COLO668 (cell line): ENCODE results near the gene FXYD7.

Source experiments
- DNase-seq: peaks from one replicate; lab custom pipeline; 2025; ENCODE audit not compliant: unreplicated experiment; lab: John Stamatoyannopoulos, UW

FXYD7 gene

DNA sequence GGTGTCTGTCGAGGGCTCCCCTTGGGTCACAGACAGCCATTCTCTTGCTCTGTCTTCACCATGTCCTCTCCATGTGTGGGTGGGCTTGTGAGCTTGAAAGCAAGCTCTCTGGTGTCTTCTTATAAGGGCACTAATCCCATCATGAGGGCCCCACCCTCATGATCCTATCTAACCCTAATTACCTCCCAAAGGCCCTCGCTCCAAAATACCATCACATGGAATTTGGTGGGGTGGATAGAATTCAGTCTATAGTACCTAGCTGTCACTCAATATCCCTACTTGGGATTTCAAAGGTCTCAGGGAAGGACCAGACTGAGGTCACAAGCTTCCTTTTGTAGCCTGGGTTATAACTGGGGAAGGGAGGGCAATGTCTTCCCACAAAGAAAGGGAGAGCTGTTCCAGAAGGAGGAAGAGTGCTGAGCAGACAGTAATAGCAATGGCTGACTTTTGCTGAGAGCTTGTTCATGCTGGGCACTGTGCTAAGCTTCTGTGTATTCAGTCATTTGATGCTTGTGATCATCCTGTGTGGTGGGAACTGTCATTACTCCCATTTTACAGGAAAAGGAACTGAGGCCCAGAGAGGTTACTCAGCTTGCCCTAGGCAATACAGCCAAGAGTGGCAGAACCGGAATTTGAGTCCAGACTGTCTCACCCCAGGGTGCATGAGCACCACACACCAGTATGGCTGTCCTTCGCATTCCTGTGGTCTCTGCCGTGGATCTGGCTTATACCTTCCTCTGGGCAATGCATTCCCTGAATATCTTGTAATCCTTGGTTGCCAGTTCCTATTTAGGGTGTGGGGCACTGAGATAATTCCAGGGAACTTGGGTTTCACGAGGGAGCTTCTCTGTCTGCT, 19.6 kb downstream of the FXYD7 start:
- no peak for DNase-seq

DNA sequence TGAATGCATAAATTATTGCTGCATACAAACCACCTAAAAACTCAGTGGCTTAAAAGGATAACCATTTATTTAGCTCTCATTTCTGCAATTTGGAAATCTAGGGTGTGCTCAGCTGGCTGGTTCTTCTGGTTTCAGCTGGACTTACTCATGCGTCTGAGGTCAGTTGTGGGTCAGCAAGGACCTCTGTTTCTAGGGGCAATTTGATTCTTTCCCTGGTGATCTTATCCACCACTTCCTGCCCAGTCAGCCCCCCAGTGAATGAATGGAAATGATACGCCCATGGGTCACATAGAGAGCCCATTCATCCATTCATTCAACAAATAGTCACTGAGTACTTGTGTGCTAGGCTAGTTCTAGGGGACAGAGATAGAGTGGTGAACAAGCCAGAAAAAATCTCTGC, 21.4 kb downstream of the FXYD7 start:
- DNase-seq = no peak

DNA sequence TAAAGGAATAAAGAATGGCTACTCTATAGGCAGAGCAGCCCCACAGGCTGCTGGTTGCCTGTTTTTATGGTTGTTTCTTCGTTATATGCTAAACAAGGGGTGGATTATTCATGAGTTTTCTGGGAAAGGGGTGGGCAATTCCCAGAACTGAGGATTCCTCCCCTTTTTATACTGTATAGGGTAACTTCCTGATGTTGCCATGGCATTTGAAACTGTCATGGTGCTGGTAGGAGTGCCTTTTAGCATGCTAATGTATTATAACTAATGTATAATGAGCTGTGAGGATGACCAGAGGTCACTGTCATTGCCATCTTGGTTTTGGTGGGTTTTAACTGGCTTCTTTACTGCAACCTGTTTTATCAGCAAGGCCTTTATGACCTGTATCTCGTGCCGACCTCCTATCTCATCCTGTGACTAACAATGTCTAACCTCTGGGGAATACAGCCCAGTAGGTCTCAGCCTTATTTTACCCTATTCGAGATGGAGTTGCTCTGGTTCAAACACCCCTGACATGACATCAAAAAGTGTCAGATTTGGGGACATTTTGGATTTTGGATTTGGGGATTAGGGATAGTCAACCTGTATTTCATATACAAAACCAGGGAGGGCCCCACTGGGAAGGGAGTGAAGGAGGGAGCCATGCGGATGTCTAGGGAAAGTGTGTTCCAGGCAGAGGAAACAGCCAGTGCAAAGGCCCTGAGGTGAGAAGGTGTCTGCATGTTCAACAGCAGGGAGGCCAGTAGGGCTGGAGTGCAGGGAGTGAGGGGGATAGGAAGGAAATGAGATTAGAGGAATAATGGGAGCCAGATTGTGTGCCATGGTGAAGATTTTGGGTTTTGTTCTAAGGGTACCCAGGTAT, 22.4 kb downstream of the FXYD7 start:
- no peak for DNase-seq

DNA sequence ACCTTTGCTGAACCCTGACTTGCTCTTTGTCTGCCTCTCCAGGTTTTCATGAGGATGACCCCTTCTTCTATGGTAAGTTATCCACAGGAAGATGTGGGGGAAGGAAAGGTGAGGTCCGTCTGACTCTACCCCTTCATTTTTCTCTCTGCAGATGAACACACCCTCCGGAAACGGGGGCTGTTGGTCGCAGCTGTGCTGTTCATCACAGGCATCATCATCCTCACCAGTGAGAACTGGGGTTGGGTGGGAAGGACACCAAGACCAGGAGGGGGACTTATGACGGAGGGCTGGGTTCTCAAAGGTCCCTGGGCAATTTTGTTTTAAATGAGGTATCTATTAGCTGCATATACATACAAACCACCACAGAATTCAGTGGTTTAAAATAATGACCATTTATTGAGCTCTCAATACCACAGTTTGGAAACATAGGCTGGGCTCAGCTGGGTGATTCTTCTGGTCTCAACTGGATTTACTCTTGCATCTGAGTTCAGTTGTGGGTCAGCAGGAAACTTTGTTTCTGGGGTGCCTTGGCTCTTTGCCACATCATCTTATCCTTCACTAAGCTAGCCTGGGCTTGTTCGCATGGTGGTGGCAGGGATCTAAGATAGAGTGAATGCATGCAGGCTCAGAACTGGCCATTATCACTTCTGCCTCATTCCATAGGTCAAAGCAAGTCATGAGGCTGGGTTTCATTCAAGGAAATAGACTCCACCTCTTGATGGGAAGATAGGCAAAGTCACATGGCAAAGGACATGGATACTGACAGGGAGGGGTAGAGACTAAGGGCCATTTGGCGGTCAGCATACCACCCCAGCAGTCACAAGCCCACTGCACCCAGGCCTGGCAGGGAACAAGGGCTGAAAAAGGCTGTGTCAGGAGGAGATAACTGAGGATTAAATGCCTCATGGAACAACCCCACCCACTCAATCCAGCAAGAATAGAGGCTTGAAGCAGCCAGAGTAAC, 23.3 kb downstream of the FXYD7 start:
- no peak for DNase-seq

DNA sequence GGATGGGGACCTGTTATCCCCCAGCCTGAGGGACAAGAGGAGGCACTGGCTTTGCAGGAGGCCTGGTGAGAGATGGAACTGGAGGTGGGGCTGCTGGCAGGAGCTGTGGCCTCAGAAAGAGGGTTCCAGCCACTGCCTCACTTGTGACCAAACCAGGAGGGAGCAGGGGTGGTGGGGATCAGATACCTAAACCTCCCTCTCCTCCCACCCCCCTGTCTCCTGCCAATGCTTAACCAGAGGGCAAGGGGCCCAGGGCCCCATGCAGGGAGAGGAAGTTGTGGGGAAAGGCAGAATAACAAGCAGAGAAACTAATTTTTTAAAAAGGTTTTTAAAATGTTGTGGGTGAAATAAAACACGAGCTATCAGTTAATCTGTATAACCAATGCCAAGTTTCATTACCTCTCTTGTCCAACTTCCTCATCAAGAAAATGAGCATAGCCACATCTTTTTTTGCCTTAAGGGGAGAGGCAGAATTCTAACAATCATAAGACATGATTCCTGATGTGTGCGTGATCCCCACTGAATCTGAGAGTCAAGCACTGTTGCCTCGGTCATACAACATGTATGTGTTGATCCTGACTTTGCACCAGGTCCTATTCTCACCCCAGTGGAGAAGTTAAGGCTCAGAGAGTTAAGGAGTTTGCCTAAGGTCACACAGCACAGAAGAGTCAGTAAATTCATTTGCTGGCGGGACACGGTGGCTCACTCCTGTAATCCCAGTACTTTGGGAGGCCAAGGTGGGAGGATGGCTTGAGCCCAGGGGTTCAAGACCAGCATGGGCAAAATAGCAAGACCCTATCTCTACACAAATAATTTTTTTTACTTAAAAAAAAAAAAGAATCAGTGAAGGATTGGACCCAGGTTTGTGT, 24.4 kb downstream of the FXYD7 start:
- DNase-seq = no peak

DNA sequence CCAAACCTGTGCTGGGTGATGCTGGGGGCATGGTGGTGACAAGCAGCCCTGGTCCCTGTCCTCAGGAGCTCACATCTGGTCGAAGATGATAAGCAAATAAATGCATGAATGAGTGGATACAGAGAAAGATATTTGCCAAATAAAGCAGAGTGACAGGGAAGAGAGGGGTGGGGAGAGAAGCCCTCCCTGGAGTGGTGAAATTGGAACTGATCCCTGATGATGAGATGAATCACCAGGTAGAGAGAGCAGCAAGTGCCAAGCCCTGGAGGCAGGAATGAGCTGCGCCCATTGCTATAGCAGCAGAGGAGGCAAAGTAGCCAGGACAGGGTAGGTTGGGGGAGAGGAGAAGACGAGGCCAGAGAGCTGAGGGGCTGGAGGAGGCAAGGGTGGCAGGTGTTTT, 25.1 kb downstream of the FXYD7 start:
- peak; percentile 3 for DNase-seq

DNA sequence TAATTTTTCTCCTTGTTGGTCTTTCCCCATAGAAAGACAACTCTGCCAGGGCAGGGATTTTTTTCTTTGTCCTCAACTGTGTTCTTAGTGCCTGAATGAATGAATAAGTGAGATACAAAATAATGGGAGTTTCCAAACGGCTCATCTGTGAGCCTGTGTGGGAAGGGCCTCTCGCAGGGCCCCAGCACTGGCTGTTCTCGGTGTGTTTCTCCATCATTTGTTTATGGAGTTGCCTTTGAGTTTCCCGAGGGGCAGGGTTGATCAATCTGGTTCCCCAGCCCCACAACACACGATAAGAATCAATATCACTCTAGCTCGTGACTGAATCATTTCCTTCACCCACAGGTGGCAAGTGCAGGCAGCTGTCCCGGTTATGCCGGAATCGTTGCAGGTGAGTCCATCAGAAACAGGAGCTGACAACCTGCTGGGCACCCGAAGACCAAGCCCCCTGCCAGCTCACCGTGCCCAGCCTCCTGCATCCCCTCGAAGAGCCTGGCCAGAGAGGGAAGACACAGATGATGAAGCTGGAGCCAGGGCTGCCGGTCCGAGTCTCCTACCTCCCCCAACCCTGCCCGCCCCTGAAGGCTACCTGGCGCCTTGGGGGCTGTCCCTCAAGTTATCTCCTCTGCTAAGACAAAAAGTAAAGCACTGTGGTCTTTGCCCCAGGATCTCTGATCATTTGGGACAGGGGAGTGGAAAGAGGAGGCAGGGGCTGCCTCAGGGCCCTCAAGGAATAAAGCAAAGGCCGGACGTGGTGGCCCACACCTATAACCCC, 26.4 kb downstream of the FXYD7 start:
- DNase-seq = no peak

DNA sequence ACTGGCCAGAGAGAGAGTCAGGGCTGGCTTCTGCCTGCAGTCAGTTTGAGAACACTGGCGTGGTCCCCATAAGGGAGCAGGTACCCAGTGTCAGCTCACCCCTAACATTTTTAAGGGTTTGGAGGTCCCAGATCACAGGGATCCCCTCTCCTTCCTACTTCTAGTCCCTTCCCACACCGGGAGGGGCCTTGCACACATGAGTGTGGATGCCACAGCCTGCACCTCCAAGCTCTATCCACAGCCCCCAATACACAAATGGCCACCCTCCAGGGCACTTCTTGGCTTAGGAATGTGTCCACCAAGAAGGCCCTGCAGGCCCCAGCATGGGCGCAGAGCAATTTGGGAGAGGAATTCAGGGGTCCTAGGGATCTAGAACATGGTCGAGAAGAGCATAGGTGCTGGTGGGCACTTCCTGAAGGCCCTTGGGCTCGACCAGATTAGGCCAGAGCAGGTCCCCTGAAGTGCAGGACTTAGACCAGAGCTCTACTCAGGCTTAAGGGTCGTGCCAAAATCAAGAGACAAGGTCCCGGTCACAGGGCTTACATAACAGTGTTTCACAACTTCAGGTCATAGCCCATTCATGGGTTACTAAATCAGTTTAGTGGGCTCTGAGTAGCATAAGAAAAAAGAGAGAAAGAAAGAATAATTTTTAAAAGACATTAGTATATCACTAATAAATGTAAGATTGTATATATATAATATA, 27.5 kb downstream of the FXYD7 start:
- no peak for DNase-seq

DNA sequence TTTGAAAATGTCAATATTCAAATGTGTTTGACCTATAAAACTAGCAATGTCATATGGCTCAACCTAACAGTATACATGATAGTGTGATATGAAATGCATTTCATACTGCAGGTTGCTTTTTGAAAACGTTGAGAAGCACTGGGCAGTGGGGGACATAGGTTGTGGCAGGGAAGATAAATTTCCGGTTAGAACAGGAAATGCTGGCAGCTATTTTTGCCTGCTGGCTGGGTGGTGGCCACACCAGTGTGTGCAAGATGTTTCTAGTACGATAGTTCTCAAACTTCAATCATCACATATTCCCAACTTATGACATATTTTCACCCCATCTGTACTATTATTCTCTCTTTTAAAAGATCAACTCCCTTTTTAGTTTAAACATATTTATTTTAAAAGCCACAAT, 28.7 kb downstream of the FXYD7 start:
- no peak for DNase-seq

DNA sequence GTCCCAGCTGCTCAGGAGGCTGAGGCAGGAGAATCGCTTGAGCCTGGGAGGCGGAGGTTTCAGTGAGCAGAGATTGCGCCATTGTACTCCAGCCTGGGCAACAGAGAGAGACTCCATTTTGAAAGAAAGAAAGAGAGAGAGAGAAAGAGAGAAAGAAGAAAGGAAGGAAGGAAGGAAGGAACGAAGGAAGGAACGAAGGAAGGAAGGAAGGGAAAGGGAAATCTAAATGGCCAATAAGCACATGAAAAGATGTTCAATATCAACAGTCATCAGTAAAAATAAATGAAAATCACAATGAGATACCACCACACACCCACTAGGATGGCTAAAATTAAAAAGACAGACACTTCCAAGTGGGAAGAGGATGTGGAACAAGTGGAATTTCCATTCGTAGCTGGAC, 31.2 kb downstream of the FXYD7 start:
- DNase-seq = no peak

DNA sequence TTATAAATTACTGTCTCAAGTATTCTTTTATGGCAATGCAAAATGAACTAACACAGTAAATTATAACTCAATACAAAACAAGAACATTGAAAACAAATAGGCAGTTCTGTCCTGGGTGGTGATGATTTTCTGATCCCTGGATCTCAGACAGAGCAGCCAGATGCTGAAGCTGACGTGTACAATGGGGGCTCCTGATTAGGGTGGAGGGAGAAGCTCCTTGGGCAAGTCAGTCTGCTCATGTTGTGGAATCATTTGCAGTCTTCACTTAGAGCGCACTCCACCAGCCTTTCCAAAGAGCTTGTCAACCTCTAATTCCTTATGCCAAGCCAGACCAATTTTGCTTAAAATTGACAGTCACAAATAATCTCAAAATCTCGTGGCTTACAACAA, 33.1 kb downstream of the FXYD7 start:
- DNase-seq = no peak

DNA sequence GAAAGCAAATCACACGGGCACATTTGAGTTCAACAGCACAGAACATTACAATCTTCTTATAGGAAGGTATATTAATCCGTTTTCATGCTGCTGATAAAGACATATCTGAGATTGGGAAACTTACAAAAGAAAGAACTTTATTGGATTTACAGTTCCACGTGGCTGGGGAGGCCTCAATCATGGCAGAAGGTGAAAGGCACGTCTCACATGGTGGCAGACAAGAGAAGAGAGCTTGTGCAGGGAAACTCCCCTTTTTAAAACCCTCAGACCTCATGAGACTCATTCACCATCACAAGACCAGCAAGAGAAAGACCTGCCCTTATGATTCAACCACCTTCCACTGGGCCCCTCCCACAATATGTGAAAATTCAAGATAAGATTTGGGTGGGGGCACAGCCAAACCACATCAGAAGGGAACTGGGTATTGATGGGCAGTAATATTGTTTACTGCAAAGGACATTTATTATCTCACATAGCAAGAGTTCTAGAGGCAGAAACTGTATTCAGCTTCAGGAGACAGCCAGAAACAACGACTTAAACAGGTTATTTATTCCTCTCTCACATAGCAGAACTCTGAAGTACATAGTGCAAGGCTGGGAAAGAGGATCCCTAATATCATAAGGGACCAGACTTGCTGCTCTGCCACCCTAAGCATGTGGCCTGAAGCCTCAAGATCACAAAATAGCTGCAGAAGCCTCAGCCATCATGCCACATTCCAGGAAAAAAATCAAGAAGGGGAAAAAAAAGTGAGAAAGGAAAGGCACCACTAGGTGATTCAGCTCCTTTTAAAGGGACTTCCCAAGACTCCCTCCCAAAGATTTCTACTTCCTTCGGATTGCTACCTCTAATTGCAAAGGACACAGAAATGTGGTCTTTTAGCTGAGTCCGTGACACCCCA, 34.6 kb downstream of the FXYD7 start:
- DNase-seq = no peak

DNA sequence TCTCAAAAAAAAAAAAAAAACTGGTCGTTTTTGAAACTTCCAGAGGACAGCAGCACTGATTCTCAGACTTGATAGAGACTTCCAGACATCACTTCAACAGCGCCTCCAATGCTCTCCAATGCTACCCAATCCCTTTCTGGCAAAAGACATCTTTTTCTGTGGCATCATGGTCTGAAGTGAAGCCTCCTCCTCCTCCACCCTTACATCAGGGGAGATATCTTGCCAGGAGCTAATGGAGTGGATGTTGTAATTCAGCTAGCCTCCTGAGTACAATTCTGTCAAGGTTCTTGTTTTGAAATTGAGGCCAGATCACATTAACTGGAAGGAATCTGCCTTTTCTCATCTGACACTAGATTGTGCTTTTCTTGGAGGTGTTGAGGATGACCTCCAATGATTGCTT, 35.6 kb downstream of the FXYD7 start:
- DNase-seq = no peak

DNA sequence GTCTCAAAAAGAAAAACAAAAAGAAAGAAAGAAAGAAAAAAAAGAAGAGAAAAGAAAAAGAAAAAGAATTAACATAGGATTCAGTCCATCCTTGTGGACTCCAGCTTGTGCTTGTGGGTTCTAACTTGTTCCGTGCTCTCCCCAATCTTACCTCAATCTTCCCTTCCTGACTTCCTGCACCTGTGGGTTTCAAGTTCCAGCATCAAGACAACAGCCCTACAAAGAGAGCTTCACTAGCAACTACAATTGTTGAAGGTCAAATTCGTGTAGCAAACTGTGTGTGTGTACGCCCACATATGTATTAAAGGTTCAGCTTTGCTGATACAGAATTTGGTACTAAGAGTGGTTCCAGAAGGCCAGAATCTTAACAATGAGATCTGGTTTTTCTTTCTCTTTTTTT, 36.8 kb downstream of the FXYD7 start:
- no peak for DNase-seq

DNA sequence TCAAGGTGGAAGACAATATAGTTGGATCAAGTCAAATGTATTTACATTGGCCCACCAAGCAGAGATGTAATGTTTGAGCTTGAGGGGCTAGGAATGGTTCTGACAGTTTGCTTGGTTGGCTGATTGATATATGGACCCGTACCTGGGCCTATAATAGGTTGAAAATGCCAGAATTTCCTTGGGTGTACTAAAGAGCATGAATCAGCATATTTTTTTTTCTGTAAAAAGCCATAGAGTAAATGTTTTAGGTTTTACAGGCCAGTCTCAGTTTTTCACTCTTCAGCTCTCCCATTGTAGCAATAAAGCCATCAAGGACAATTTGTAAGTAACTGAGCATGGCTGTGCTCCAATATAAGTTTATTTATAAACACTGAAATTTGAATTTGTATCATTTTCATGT, 38.3 kb downstream of the FXYD7 start:
- no peak for DNase-seq

DNA sequence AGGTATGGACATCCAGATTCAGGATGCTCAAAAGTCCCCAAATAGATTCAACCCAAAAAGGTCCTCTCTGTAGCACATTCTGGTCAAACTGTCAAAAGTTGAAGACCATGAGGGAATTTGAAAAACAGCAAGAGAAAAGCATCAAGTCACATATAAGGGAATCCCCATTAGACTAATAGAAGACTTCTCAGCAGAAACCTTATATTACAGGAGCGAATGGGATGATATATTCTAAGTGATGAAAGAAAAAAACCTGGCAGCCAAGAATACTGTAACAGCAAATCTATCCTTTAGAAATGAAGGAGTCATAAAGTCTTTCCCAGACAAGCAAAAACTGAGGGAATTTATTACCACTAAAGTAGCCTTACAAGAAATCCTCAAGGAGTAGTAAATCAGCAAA, 41.2 kb downstream of the FXYD7 start:
- DNase-seq = no peak

DNA sequence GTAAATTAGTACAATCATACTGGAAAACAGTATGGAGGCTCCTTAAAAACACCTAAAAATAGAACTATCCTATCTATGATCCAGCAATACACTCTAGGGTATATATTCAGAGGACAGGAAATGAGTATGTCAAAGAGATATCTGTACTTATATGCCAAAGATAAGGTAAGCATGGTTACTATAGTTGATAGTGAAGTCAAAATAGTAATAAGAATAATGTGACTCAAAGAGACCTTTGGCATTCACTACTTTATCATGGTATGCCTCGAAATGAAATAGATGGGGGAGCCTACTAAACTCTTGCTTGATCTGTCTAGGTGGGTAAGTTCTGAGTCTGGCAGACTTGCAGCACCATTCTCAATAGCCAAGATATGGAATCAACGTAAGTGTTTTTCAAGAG, 41.8 kb downstream of the FXYD7 start:
- DNase-seq = no peak
